GM06990 (cell line): ENCODE results near the gene GALNT9.

Source experiments
- DNase-seq: peaks from one replicate; pipeline ENCODE4 v3.0.0-alpha.2; 2011; ENCODE audit not compliant: insufficient read length; ENCODE audit errors: extremely low read depth
- H3K27me3 ChIP-seq: replicated peaks from 2 replicates; pipeline ENCODE4 v1.6.0; 2011; ENCODE audit warnings: low read length; ENCODE audit not compliant: control insufficient read depth, insufficient read depth
- H3K36me3 ChIP-seq: 2 replicates; pipeline ENCODE4 v1.5.1; 2011; ENCODE audit warnings: low read length; ENCODE audit not compliant: control insufficient read depth, insufficient read depth
- H3K4me3 ChIP-seq: replicated peaks from 2 replicates; pipeline ENCODE4 v1.5.1; 2011; ENCODE audit warnings: low read depth, mild to moderate bottlenecking, control low read depth, low read length
- TF ChIP-seq, protein P1 (sequence below): IDR thresholded peaks from 2 replicates; pipeline ENCODE4 v1.5.1; 2011; ENCODE audit warnings: low read length, control low read depth, mild to moderate bottlenecking, inconsistent platforms; ENCODE audit not compliant: insufficient read depth, poor library complexity, severe bottlenecking

GALNT9 gene

DNA sequence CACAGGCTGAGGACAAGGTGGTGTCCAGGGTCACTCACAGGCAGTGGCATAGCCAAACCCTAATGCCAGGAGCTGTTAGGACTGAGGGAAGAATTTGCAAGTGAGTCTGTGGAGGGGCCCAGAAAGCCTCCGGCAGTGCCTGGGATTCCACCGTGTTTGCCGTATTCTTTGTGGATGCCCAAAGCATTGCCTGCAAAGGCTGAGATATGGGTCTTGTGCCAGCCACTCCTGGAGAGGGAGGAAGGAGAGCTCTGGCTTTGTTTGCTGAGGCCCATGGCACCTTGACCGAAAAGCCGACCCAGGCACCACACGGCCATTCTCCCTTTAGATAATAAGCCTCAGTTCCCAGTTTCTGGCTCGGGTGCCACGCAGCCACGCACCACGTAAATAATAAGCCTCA is 35.8 kb upstream of the GALNT9 start:
- H3K36me3 ChIP-seq: no peaks in the 10 kb centered on the region

DNA sequence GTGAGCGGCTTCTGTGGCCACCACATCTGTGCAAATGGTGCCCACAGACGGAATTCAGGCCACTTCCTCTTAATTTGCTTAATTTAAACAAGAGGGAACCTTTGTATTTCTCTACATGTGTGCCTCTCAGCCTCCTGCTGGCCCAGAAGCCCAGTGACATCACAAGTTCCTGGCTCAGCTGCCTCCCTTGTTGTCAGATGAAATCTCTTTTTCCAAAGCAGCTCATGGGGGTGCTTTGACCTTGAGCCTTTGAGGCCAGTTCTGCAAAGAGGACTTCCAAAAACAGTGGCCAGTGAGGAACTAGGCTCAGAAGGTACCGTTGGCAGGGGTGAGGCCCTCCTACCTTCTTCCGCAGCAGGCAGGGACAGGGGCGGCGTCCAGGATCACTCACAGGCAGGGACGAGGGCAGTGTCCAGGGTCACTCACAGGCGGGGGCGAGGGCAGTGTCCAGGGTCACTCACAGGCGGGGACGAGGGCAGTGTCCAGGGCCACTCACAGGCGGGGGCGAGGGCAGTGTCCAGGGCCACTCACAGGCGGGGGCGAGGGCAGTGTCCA is 35.0 kb upstream of the GALNT9 start:
- no peak for DNase-seq
- Histone ChIP-seq H3K27me3 (no peaks in the 10 kb centered on the region), H3K4me3 (no peak overlapping the region), H3K36me3 (no peaks in the 10 kb centered on the region)
- TF ChIP-seq, protein P1, sequence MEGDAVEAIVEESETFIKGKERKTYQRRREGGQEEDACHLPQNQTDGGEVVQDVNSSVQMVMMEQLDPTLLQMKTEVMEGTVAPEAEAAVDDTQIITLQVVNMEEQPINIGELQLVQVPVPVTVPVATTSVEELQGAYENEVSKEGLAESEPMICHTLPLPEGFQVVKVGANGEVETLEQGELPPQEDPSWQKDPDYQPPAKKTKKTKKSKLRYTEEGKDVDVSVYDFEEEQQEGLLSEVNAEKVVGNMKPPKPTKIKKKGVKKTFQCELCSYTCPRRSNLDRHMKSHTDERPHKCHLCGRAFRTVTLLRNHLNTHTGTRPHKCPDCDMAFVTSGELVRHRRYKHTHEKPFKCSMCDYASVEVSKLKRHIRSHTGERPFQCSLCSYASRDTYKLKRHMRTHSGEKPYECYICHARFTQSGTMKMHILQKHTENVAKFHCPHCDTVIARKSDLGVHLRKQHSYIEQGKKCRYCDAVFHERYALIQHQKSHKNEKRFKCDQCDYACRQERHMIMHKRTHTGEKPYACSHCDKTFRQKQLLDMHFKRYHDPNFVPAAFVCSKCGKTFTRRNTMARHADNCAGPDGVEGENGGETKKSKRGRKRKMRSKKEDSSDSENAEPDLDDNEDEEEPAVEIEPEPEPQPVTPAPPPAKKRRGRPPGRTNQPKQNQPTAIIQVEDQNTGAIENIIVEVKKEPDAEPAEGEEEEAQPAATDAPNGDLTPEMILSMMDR: no peak

More for the DNA sequence above, 35.8 kb upstream of the GALNT9 start:
- H3K4me3 ChIP-seq: no peak overlapping the region
- no peak for DNase-seq
- TF ChIP-seq, protein P1: no peak
- no peaks in the 10 kb centered on the region for H3K27me3 ChIP-seq

DNA sequence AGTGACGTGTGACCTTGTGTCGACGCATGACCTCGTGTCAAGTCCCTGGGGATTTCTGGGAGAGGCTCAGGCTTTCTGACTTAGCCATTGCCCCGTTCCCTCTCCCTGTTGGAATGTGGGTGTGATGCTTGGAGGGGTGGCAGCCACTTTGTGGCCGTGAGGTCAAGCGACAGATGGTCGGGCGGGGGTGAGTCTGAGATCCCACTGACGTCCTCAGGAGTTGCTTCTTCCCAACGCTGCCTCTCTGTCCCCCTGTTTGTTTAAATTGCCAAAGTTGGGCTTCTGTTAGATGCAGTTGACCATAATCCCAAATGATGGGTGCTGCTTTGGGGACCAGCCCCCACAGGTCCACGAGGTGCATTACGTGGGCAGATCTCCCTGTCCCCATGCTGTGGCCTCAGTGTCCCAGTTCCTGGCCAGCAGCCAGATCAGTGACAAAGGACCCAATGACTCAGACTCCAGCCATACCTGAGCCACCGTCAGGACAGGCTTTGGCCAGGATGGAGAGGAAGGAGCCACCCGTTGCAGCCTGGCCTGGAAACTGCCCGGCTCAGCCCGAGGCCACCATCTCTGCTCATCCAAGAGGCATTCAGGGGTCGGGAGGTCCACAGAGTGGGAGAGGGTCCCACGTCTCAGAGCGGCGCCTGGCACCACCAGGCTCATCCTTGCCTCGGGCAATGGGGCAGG is 34.4 kb upstream of the GALNT9 start:
- Histone ChIP-seq H3K27me3 (no peaks in the 10 kb centered on the region), H3K36me3 (no peaks in the 10 kb centered on the region), H3K4me3 (no peak overlapping the region)
- TF ChIP-seq, protein P1: no peak
- DNase-seq: no peak

DNA sequence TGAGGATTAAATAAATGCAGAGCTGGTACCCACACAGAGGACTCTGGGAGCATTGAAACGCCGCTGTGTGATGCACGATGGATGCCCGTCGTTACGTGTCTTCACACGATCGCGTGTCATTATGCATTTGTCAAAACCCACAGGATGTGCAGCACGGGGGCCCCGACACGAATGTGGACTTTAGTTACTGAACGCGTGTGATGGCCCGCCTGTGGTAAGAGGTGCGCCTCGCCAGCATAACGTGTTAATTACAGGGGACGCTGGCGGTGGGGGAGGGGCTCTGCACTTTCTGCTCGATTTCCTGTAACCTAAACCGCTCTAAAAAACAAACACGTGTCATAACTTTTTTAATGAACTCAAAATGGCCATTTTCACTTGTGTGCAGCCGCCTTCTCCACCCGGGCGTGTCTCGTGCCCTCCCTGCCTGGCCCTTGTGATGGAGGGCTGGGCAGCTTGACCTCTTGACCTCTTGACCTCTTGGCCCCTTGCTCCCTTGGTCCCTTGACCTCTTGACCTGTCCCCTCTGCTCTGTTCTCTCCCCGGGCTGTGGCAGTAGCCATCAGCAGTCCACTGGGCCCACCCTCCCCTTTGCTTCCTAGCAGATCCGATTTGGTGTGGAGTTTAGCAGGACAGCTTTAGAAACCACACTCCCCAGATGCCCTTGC is 33.7 kb upstream of the GALNT9 start:
- Histone ChIP-seq H3K36me3 (no peaks in the 10 kb centered on the region), H3K27me3 (no peaks in the 10 kb centered on the region), H3K4me3 (no peak overlapping the region)
- TF ChIP-seq, protein P1: no peak
- DNase-seq: no peak

DNA sequence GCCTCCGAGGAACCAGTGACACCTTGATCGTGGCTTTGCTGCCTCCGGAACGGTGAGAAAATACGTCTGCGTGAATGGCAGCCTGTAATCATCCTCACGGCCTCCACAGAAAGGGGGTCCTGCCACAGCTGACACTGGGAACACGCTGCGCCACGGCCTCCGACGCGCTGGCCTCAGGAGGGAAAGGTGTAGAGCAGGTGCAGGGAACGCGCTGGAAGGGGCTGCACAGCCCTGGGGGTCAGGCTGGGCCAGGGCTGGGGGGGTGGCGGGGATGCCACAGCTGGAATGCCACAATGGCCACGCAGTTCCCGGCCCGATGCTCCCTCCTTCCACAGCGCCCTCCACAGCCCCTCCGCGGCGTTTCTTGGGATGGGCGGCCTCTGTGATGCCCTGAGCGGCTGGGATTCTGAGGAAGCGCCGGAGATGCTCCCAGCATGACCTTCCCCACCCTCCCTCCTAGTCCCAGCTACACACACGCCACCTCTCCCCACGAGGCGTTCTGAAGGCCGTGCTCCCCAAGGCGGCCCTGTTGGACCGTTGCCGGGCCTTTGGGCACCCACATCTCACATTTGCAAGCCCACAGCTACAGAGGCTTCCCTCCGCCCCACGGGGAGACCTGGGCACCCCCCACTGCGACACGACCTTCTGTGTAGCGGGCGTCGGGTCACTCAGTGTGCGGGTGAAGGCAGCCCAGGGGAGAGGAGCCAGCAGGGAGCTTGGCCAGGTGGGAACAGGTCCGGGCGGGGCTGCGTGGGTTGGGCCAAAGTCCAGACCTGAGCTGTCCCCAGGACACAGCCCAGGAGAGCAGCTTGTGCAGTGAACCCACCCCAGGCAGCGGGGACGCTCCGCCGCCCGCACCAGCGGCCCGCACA is 31.8 kb upstream of the GALNT9 start:
- Histone ChIP-seq H3K4me3 (no peak overlapping the region), H3K36me3 (no peaks in the 10 kb centered on the region), H3K27me3 (no peaks in the 10 kb centered on the region)
- TF ChIP-seq, protein P1: no peak
- no peak for DNase-seq
